Activated naive CD4-positive, alpha-beta T cell treated with anti-CD3 and anti-CD28 coated beads, Interleukin-2, amount 10 ng/mL, durations not matched to agents 7 days and 5 days (primary cell): ENCODE results near the gene LAMB3.
A peak's percentile ranks its signal among the peaks of the same experiment; 100 is the strongest.

ENCODE experiments used
- CTCF ChIA-PET: fragments of 350-600 bp; sonication (Branson Sonifier 250); formaldehyde crosslinking; loops from one replicate; lab custom pipeline; 2021; ENCODE audit warnings: antibody characterized with exemption; lab: Charles Lee
- DNase-seq: peaks from one replicate; pipeline ENCODE4 v3.0.0-alpha.2; 2020
- H3K27ac Mint-ChIP-seq: one replicate; pipeline ENCODE4 v1.8.0; 2021; ENCODE audit warnings: mild to moderate bottlenecking, moderate library complexity, mixed read lengths
- H3K27me3 Mint-ChIP-seq: one replicate; pipeline ENCODE4 v1.8.0; 2021; ENCODE audit warnings: mild to moderate bottlenecking, mixed read lengths
- H3K36me3 Mint-ChIP-seq: one replicate; pipeline ENCODE4 v1.8.0; 2021; ENCODE audit warnings: mixed read lengths
- H3K4me1 Mint-ChIP-seq: one replicate; pipeline ENCODE4 v1.8.0; 2021; ENCODE audit warnings: mixed read lengths
- H3K4me3 Mint-ChIP-seq: one replicate; pipeline ENCODE4 v1.8.0; 2021; ENCODE audit warnings: mild to moderate bottlenecking, moderate library complexity, mixed read lengths
- H3K9me3 Mint-ChIP-seq: one replicate; pipeline ENCODE4 v1.8.0; 2021; ENCODE audit warnings: mixed read lengths

Gene LAMB3

GRCh38 chr1:209635850-209636249, 16.4 kb downstream of the LAMB3 start:
- Mint-ChIP-seq H3K4me3 (no peak overlapping the region), H3K27me3 (peaks cover 13% of the 10 kb centered on the region), H3K36me3 (no peaks in the 10 kb centered on the region), H3K4me1 (peaks cover 11% of the 10 kb centered on the region), H3K27ac (no peak overlapping the region), H3K9me3 (no peaks in the 10 kb centered on the region)
- no peak for DNase-seq
- CTCF ChIA-PET = interaction anchor here (2.5 kb wide), 1 partner anchor 58 kb away, joined by 8 read pairs; no protein-coding TSS in a partner anchor

DNA sequence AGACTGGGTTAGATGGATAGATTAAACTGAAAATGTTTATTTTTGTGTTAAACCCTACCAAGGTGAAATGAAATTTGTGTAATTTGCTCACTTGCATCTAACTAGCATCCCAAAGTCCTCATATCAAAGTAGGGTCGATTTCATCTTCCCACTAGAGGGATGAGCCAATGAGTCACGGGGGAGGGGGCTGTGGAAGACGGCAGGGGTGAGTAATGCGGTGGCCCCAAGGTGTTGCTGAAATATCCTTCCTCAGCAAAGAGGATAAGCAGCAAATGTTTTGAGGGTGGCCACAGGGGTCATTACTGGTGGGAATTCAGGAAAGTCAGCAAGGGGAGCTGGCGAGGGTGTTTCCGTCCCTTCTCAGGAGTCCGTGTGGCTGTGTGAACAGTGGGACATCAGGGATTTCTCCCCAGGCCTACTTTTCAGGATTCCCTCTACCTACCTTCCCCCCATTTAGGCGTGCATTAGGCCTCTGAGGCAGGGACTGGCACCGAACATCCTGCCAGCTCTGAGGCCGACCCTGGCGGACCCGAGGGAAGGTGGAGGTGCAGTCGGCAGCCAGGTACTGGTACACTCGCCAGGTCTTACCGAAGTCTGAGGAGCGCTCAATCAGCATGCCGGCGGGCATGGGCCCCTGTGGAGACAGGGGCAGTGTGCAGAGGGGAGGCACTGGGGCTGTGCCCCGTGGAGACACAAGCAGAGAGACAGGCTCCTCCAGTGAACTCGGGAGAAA, 18.1 kb downstream of the LAMB3 start:
- no peak overlapping the region for H3K4me3 Mint-ChIP-seq
- peaks cover 11% of the 10 kb centered on the region for H3K4me1 Mint-ChIP-seq
- no peaks in the 10 kb centered on the region for H3K9me3 Mint-ChIP-seq
- H3K27ac Mint-ChIP-seq = no peak overlapping the region
- peaks cover 16% of the 10 kb centered on the region for H3K27me3 Mint-ChIP-seq
- H3K36me3 Mint-ChIP-seq = no peaks in the 10 kb centered on the region
- CTCF ChIA-PET = interaction anchor here (1.3 to 2.5 kb wide), 2 partner anchors 57 to 68 kb away, joined by 6 to 8 read pairs; no protein-coding TSS in a partner anchor
- DNase-seq = no peak

GRCh38 chr1:209633335-209633997, 18.8 kb downstream of the LAMB3 start:
- Mint-ChIP-seq H3K27me3 (peaks cover 16% of the 10 kb centered on the region), H3K4me3 (no peak overlapping the region), H3K4me1 (peaks cover 11% of the 10 kb centered on the region), H3K9me3 (no peaks in the 10 kb centered on the region), H3K36me3 (no peaks in the 10 kb centered on the region), H3K27ac (no peak overlapping the region)
- DNase-seq = no peak
- CTCF ChIA-PET = interaction anchor here (2.5 kb wide), 1 partner anchor 56 kb away, joined by 8 read pairs; no protein-coding TSS in a partner anchor

GRCh38 chr1:209630383-209631225, 21.6 kb downstream of the LAMB3 start:
- H3K27ac Mint-ChIP-seq = no peak overlapping the region

GRCh38 chr1:209629621-209630382, 22.4 kb downstream of the LAMB3 start:
- CTCF ChIA-PET = interaction anchor here (1.0 to 7.3 kb wide), 12 partner anchors 11 to 63 kb away, joined by 3 to 62 read pairs (median 7); no protein-coding TSS in a partner anchor
- peaks cover 18% of the 10 kb centered on the region for H3K27me3 Mint-ChIP-seq
- no peaks in the 10 kb centered on the region for H3K36me3 Mint-ChIP-seq
- H3K27ac Mint-ChIP-seq = no peak overlapping the region
- no peak overlapping the region for H3K4me3 Mint-ChIP-seq
- H3K9me3 Mint-ChIP-seq = no peaks in the 10 kb centered on the region
- DNase-seq = no peak
- H3K4me1 Mint-ChIP-seq = peaks cover under 1% of the 10 kb centered on the region

More at GRCh38 chr1:209630383-209631225, 21.6 kb downstream of the LAMB3 start:
- peaks cover 6% of the 10 kb centered on the region for H3K4me1 Mint-ChIP-seq
- DNase-seq = no peak
- CTCF ChIA-PET = interaction anchor here (0.8 to 7.3 kb wide), 14 partner anchors 18 to 118 kb away, joined by 3 to 62 read pairs (median 5); partner anchors contain the start of gene G0S2
- no peak overlapping the region for H3K4me3 Mint-ChIP-seq
- peaks cover 18% of the 10 kb centered on the region for H3K27me3 Mint-ChIP-seq
- H3K36me3 Mint-ChIP-seq = no peaks in the 10 kb centered on the region
- no peaks in the 10 kb centered on the region for H3K9me3 Mint-ChIP-seq

- H3K4me3 Mint-ChIP-seq = no peak overlapping the region
- H3K27ac Mint-ChIP-seq = no peak overlapping the region
- H3K36me3 Mint-ChIP-seq = no peaks in the 10 kb centered on the region
- CTCF ChIA-PET = interaction anchor here (0.7 to 7.3 kb wide), 10 partner anchors 10 to 128 kb away, joined by 3 to 62 read pairs (median 8); no protein-coding TSS in a partner anchor
- H3K27me3 Mint-ChIP-seq = peaks cover 24% of the 10 kb centered on the region
- DNase-seq = no peak
- no peaks in the 10 kb centered on the region for H3K4me1 Mint-ChIP-seq
- H3K9me3 Mint-ChIP-seq = no peaks in the 10 kb centered on the region
Observed at GRCh38 chr1:209628618-209629299, 23.5 kb downstream of the LAMB3 start.

- peak; percentile 84 for DNase-seq
- no peak overlapping the region for H3K4me3 Mint-ChIP-seq
- peaks cover 32% of the 10 kb centered on the region for H3K27me3 Mint-ChIP-seq
- H3K9me3 Mint-ChIP-seq = no peaks in the 10 kb centered on the region
- CTCF ChIA-PET = interaction anchor here (0.7 to 7.3 kb wide), 16 partner anchors 11 to 129 kb away, joined by 3 to 62 read pairs (median 6); partner anchors contain the start of gene CAMK1G
- H3K27ac Mint-ChIP-seq = no peak overlapping the region
- no peaks in the 10 kb centered on the region for H3K36me3 Mint-ChIP-seq
- H3K4me1 Mint-ChIP-seq = no peaks in the 10 kb centered on the region
Observed at GRCh38 chr1:209627732-209628196, 24.5 kb downstream of the LAMB3 start.

GRCh38 chr1:209627027-209627731, 25.0 kb downstream of the LAMB3 start:
- CTCF ChIA-PET = interaction anchor here (0.7 to 7.3 kb wide), 14 partner anchors 11 to 120 kb away, joined by 3 to 62 read pairs (median 6); partner anchors contain the start of gene CAMK1G
- Mint-ChIP-seq H3K36me3 (no peaks in the 10 kb centered on the region), H3K4me1 (no peaks in the 10 kb centered on the region), H3K27me3 (peaks cover 33% of the 10 kb centered on the region), H3K9me3 (no peaks in the 10 kb centered on the region), H3K4me3 (no peak overlapping the region), H3K27ac (no peak overlapping the region)
- no peak for DNase-seq

DNA sequence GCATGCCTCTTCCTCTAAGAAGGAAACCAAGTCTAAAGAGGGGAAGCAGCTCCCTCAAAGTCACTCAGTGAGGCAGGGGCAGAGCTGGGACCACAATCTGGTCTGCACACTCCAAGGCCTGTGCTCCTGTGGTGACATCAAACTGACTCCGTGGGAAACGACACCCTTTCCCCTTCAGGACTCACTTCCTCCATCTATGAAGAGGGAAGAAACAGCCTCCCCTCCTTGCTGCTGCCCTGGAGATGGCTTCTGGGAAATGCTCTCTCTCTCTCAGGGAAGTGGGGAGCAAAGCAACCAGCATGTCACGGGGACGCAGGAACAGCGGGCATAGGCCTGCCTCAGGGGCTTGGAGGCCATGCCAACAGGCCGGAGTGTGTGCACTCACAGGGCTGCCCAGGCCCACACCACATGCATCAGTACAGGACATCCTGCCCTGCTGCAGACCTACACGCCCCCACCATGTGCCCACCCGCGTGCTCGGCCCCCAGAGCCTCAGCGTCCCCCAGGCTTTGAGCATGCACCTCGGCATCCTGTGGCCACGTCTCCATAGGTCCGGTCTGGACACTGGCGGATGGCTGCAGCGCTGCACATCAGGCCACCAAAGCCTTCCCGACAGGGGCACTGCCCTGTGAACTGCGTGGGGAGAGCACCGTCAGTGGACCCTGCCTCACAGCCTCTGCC, 25.7 kb downstream of the LAMB3 start:
- H3K4me1 Mint-ChIP-seq = no peaks in the 10 kb centered on the region
- H3K4me3 Mint-ChIP-seq = no peak overlapping the region
- H3K9me3 Mint-ChIP-seq = no peaks in the 10 kb centered on the region
- H3K36me3 Mint-ChIP-seq = no peaks in the 10 kb centered on the region
- peaks cover 28% of the 10 kb centered on the region for H3K27me3 Mint-ChIP-seq
- CTCF ChIA-PET = interaction anchor here (0.9 to 7.3 kb wide), 10 partner anchors 10 to 59 kb away, joined by 3 to 62 read pairs (median 10); partner anchors contain the start of gene CAMK1G
- DNase-seq = no peak
- H3K27ac Mint-ChIP-seq = no peak overlapping the region

DNA sequence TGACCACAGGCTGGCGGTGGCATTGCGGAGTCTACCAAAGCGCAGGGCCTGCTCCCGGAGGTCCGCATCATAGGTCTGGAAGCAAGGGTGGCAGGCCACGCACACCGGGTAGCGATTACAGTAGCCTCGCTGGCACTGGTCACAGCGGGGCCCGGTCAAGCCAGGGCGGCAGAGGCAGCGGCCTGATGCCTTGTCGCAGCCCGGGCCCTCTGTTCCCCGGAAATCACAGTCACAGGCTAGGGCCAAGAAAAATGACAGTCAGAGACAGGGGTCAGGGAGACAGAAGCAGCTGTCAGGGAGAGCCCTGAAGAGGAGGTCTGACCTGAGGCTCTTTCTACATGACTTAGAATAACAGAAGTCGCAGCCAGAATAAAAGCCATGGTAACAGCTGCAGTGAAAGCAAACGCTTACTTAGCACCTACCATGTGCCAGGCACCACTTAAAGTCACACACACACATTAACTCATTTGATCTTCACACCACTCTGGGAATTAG, 26.4 kb downstream of the LAMB3 start:
- H3K27ac Mint-ChIP-seq = no peak overlapping the region
- DNase-seq = no peak
- H3K4me3 Mint-ChIP-seq = no peak overlapping the region
- no peaks in the 10 kb centered on the region for H3K9me3 Mint-ChIP-seq
- no peaks in the 10 kb centered on the region for H3K36me3 Mint-ChIP-seq
- CTCF ChIA-PET = interaction anchor here (1.1 to 7.3 kb wide), 5 partner anchors 10 to 56 kb away, joined by 3 to 62 read pairs (median 6); no protein-coding TSS in a partner anchor
- H3K27me3 Mint-ChIP-seq = peaks cover 24% of the 10 kb centered on the region
- no peaks in the 10 kb centered on the region for H3K4me1 Mint-ChIP-seq
